A673 (cell line): ENCODE results near the gene HRH1. TPM values are rescaled to one million over a fixed set of nuclear protein-coding genes. Genes with fewer than 3 reads are reported as not detected.

ENCODE experiments used
- BruUV-seq: library from RNA; stranded (reverse); fragments of 400-500 nt; replicated peaks from 2 replicates; lab custom pipeline; 2021; lab: Mats Ljungman, UMichigan
- CTCF ChIA-PET: fragments of 300-600 bp; sonication (Branson Sonifier 250); formaldehyde crosslinking; loops from one replicate; lab custom pipeline; 2022; ENCODE audit warnings: antibody characterized with exemption; lab: Charles Lee
- POLR2A ChIA-PET: fragments of 300-600 bp; sonication (Branson Sonifier 250); formaldehyde crosslinking; loops from one replicate; lab custom pipeline; 2022; ENCODE audit warnings: antibody characterized with exemption; ENCODE audit not compliant: low non-redundant PET; lab: Charles Lee
- DNase-seq: peaks from one replicate; pipeline ENCODE4 v3.0.0-alpha.2; 2015; ENCODE audit warnings: low spot score
- H3K27ac ChIP-seq: fragments of 200-600 bp; sonication (generic); 2 replicates; pipeline ENCODE4 v1.5.1; 2016; ENCODE audit warnings: mixed run types, low read depth, mild to moderate bottlenecking, mixed read lengths, antibody characterized with exemption, low read length; ENCODE audit not compliant: poor library complexity, severe bottlenecking
- H3K27me3 ChIP-seq: fragments of 200-600 bp; sonication (generic); replicated peaks from 2 replicates; pipeline ENCODE4 v1.6.1; 2017; ENCODE audit warnings: mixed run types, low read depth, mild to moderate bottlenecking, mixed read lengths, antibody characterized with exemption, low read length; ENCODE audit not compliant: insufficient read depth, poor library complexity
- H3K36me3 ChIP-seq: fragments of 200-600 bp; sonication (generic); 2 replicates; pipeline ENCODE4 v1.6.1; 2016; ENCODE audit warnings: mixed run types, mild to moderate bottlenecking, mixed read lengths, antibody characterized with exemption, low read length; ENCODE audit not compliant: insufficient read depth, poor library complexity, severe bottlenecking
- H3K4me1 ChIP-seq: fragments of 200-600 bp; sonication (generic); 2 replicates; pipeline ENCODE4 v1.6.1; 2017; ENCODE audit warnings: mixed run types, mild to moderate bottlenecking, mixed read lengths, antibody characterized with exemption, low read length; ENCODE audit not compliant: insufficient read depth, poor library complexity, severe bottlenecking
- H3K4me3 ChIP-seq: fragments of 200-600 bp; sonication (generic); 2 replicates; pipeline ENCODE4 v1.5.1; 2016; ENCODE audit warnings: low read depth, mixed run types, mild to moderate bottlenecking, mixed read lengths, low read length; ENCODE audit not compliant: poor library complexity, severe bottlenecking
- H3K9me3 ChIP-seq: fragments of 200-600 bp; sonication (generic); 2 replicates; pipeline ENCODE4 v1.6.1; 2016; ENCODE audit warnings: mixed run types, low read depth, mild to moderate bottlenecking, mixed read lengths, antibody characterized with exemption, low read length; ENCODE audit not compliant: poor library complexity, severe bottlenecking
- CTCF ChIP-seq: fragments of 300-800, 200-600 bp; sonication (generic); conservative IDR thresholded peaks from 2 replicates; pipeline ENCODE4 v1.5.1; 2017; ENCODE audit warnings: low read depth, mild to moderate bottlenecking, antibody characterized with exemption, low read length, moderate library complexity, mixed read lengths
- EZH2 ChIP-seq: fragments of 200-600 bp; sonication (generic); IDR thresholded peaks from 2 replicates; pipeline ENCODE4 v1.6.1; 2017; ENCODE audit warnings: borderline replicate concordance, low read depth, mild to moderate bottlenecking, mixed read lengths, antibody characterized with exemption, low read length; ENCODE audit not compliant: poor library complexity, severe bottlenecking
- intact Hi-C: fragments of 100-400 bp; cut with micrococcal nuclease; formaldehyde crosslinking; loops from one replicate; pipeline ENCODE4 v1.10.0; 2022; ENCODE audit not compliant: unreplicated experiment
- total RNA-seq: library from RNA; stranded (reverse); gene quantifications from 2 replicates; pipeline ENCODE4 v1.2.3, GENCODE V29; 2021

Gene HRH1
- total RNA-seq, 1 experiment from 2014 or later: 0.92 TPM

GRCh38 chr3:11306817-11307589, 152.7 kb downstream of the HRH1 start:
- peaks cover 37% of the 10 kb centered on the region for H3K36me3 ChIP-seq
- H3K27ac ChIP-seq: no peak overlapping the region
- TF ChIP-seq EZH2: no peak
- TF ChIP-seq CTCF: no peak
- H3K4me3 ChIP-seq: no peak overlapping the region
- no peaks in the 10 kb centered on the region for H3K9me3 ChIP-seq
- H3K27me3 ChIP-seq: no peaks in the 10 kb centered on the region
- ChIA-PET CTCF (no interaction called here), POLR2A (no interaction called here)
- no peak for DNase-seq
- intact Hi-C loops: no loop called here
- BruUV-seq: no TSS peak
- H3K4me1 ChIP-seq: peaks cover 9% of the 10 kb centered on the region

- Histone ChIP-seq H3K27ac (no peak overlapping the region), H3K4me3 (no peak overlapping the region), H3K4me1 (peaks cover 19% of the 10 kb centered on the region), H3K36me3 (peaks cover 38% of the 10 kb centered on the region), H3K9me3 (no peaks in the 10 kb centered on the region), H3K27me3 (no peaks in the 10 kb centered on the region)
- no TSS peak for BruUV-seq
- ChIA-PET POLR2A (no interaction called here), CTCF (interaction anchor here (0.5 kb wide), 1 partner anchor 73 kb away, joined by 3 read pairs; no protein-coding TSS in a partner anchor)
- no peak for DNase-seq
- intact Hi-C loops: no loop called here
- no peak for TF ChIP-seq CTCF
- TF ChIP-seq EZH2: no peak
Measured at GRCh38 chr3:11307830-11308432, 153.6 kb downstream of the HRH1 start.

- DNase-seq: peak; percentile 25
- ChIA-PET POLR2A (no interaction called here), CTCF (no interaction called here)
- peaks cover 45% of the 10 kb centered on the region for H3K36me3 ChIP-seq
- no TSS peak for BruUV-seq
- no peak overlapping the region for H3K27ac ChIP-seq
- H3K4me1 ChIP-seq: peaks cover 19% of the 10 kb centered on the region
- H3K27me3 ChIP-seq: no peaks in the 10 kb centered on the region
- no peak overlapping the region for H3K4me3 ChIP-seq
- TF ChIP-seq CTCF: no peak
- no peak for TF ChIP-seq EZH2
- intact Hi-C loops: no loop called here
- no peaks in the 10 kb centered on the region for H3K9me3 ChIP-seq
Measured at GRCh38 chr3:11310258-11310657, 156.0 kb downstream of the HRH1 start.
